Colonic mucosa (tissue), 4 donors: ENCODE data around the gene SERP2. TPM values are rescaled to one million over a fixed set of nuclear protein-coding genes. Genes with fewer than 3 reads are reported as not detected.
A peak's percentile ranks its signal among the peaks of the same experiment; 100 is the strongest.

Source experiments
- DNase-seq: peaks from one replicate; pipeline ENCODE4 v3.0.0-alpha.2; 2020
- H3K27ac ChIP-seq: fragments of 200-600 bp; one replicate; pipeline ENCODE4 v1.8.0; 2021
- H3K27me3 ChIP-seq: fragments of 200-600 bp; one replicate; pipeline ENCODE4 v1.8.0; 2021
- H3K36me3 ChIP-seq: fragments of 200-600 bp; one replicate; pipeline ENCODE4 v1.8.0; 2021
- H3K4me1 ChIP-seq: fragments of 200-600 bp; one replicate; pipeline ENCODE4 v1.8.0; 2021; ENCODE audit warnings: mild to moderate bottlenecking
- H3K4me3 ChIP-seq: fragments of 200-600 bp; one replicate; pipeline ENCODE4 v1.8.0; 2021
- H3K9ac ChIP-seq, 2 donors: one replicate each; pipeline ENCODE4 v1.7.0; 2013; ENCODE audit warnings: control low read depth in 2 of 2, low read depth in 2 of 2, low read length in 2 of 2
- H3K9me3 ChIP-seq: fragments of 200-600 bp; one replicate; pipeline ENCODE4 v1.8.0; 2021
- CTCF ChIP-seq: fragments of 200-600 bp; IDR thresholded peaks from one replicate; pipeline ENCODE4 v1.8.0; 2022; ENCODE audit warnings: antibody characterized with exemption, mild to moderate bottlenecking
- intact Hi-C: fragments of 100-400 bp; cut with DNase I; formaldehyde crosslinking; loops from one replicate; pipeline ENCODE4 v1.14.1; 2022
- total RNA-seq, 2 donors: library from RNA; stranded (reverse); fragmentation: NEBNext Ultra II Directional in 1 of 2; extraction: Animal tissue kit (Norgen Biotek cat#: 25700) in 1 of 2; gene quantifications; one replicate each; pipeline ENCODE4 v1.2.1, GENCODE V29; 2021
- donor health status: healthy.
- donor health status: DM: no; HTN: no; CAD: no.
- donor health status: DM: no; HTN: no; CAD: no.

SERP2 gene
- total RNA-seq, 2 donors from 2014 or later, result 1.6 to 2.7 TPM

- Histone ChIP-seq H3K27ac (no peak overlapping the region), H3K9ac (no peak overlapping the region), H3K27me3 (no peaks in the 10 kb centered on the region), H3K9me3 (no peaks in the 10 kb centered on the region), H3K4me1 (no peaks in the 10 kb centered on the region), H3K36me3 (no peaks in the 10 kb centered on the region), H3K4me3 (no peak overlapping the region)
- intact Hi-C loops, result no loop called here
- no peak for DNase-seq
- TF ChIP-seq CTCF, result no peak
Measured at GRCh38 chr13:44354884-44355283, 18.7 kb upstream of the SERP2 start.

GRCh38 chr13:44355621-44356020 is 18.0 kb upstream of the SERP2 start:
- no peak overlapping the region for H3K4me3 ChIP-seq
- no peaks in the 10 kb centered on the region for H3K36me3 ChIP-seq
- no peak overlapping the region for H3K27ac ChIP-seq
- no peak for DNase-seq
- intact Hi-C loops, result no loop called here
- no peak overlapping the region for H3K9ac ChIP-seq
- H3K9me3 ChIP-seq, result no peaks in the 10 kb centered on the region
- H3K27me3 ChIP-seq, result no peaks in the 10 kb centered on the region
- no peak for TF ChIP-seq CTCF
- no peaks in the 10 kb centered on the region for H3K4me1 ChIP-seq

- intact Hi-C loops, result no loop called here
- H3K27me3 ChIP-seq, result no peaks in the 10 kb centered on the region
- no peaks in the 10 kb centered on the region for H3K4me1 ChIP-seq
- H3K27ac ChIP-seq, result no peak overlapping the region
- no peak overlapping the region for H3K9ac ChIP-seq
- H3K4me3 ChIP-seq, result no peak overlapping the region
- H3K36me3 ChIP-seq, result no peaks in the 10 kb centered on the region
- DNase-seq, result no peak
- no peaks in the 10 kb centered on the region for H3K9me3 ChIP-seq
- no peak for TF ChIP-seq CTCF
Measured at GRCh38 chr13:44359983-44360375, 13.6 kb upstream of the SERP2 start.

GRCh38 chr13:44362394-44363040 is 11.1 kb upstream of the SERP2 start:
- no peak for DNase-seq
- Histone ChIP-seq H3K4me1 (peaks cover 3% of the 10 kb centered on the region), H3K4me3 (no peak overlapping the region), H3K27ac (no peak overlapping the region), H3K27me3 (no peaks in the 10 kb centered on the region), H3K36me3 (no peaks in the 10 kb centered on the region), H3K9ac (no peak overlapping the region), H3K9me3 (no peaks in the 10 kb centered on the region)
- no peak for TF ChIP-seq CTCF
- intact Hi-C loops, result no loop called here

GRCh38 chr13:44363631-44364344 is 9.8 kb upstream of the SERP2 start:
- Histone ChIP-seq H3K4me3 (no peak overlapping the region), H3K27ac (peak overlapping the region; percentile 6), H3K36me3 (no peaks in the 10 kb centered on the region), H3K27me3 (no peaks in the 10 kb centered on the region), H3K4me1 (peaks cover 6% of the 10 kb centered on the region), H3K9me3 (no peaks in the 10 kb centered on the region), H3K9ac (no peak overlapping the region)
- no peak for TF ChIP-seq CTCF
- DNase-seq, result no peak
- intact Hi-C loops, result no loop called here
